ENCODE data around the gene PTPRN2. TPM values are rescaled to one million over a fixed set of nuclear protein-coding genes. Genes with fewer than 3 reads are reported as not detected.

Gene PTPRN2
- total and polyA plus RNA-seq, 2 of the 8 experiments (the other 6 are each of a cell fraction or from before 2014, with no cell fraction given) = 2.6 to 4.5 TPM

GRCh38 chr7:158442260-158442659 lies 145.4 kb downstream of the PTPRN2 start (continued):
- TF ChIP-seq, protein P1, sequence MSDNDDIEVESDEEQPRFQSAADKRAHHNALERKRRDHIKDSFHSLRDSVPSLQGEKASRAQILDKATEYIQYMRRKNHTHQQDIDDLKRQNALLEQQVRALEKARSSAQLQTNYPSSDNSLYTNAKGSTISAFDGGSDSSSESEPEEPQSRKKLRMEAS (IDR thresholded peaks at IDR 0.05) = no peak

Measured in H1 (cell line).